ENCODE data around the gene PTMA.
"Not testable (repeated sequence)": the region's sequence is repeated elsewhere in the genome, so short reads cannot be mapped to it uniquely, and the experiment has no call there.

PTMA gene

DNA sequence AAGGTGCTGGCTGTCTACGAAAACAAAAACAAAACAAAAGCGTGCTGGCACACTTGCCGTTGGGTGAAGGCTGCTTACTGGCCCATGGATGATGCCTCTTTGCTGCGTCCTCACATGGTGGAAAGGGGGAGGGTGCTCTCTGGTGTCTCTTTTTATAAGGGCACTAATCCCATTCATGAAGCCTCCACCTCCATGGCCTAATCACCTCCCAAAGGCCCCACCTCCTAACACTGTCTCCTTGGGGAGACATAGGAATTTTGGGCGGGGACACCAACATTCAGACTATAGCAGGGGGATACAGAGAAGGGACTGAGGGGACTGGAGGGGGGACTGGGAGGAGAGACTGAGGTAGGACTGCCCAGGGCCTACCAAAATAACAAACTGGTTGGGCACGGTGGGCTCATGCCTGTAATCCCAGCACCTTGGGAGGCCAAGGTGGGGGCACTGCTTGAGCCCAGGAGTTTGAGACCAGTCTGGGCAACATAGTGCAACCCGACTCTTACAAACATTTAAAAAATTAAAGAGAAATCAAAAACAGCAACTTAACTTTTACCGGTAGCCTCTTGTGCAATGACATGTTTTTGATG, 14.5 kb downstream of the PTMA start:
- DNase-seq (no peak), ATAC-seq (replicated peaks) (no peak)
- Mint-ChIP-seq H3K27me3 (no peaks in the 10 kb centered on the region), H3K4me1 (ENCODE audit: low read depth in 2 of 2) (peaks cover 0 to 5% of the 10 kb centered on the region in 2 donors), H3K36me3 (ENCODE audit: insufficient read depth) (peaks cover 5% of the 10 kb centered on the region), H3K9me3 (no peaks in the 10 kb centered on the region), H3K27ac (peak overlapping the region in 1 of 2 donors; percentile 50), H3K4me3 (no peak overlapping the region)

DNA sequence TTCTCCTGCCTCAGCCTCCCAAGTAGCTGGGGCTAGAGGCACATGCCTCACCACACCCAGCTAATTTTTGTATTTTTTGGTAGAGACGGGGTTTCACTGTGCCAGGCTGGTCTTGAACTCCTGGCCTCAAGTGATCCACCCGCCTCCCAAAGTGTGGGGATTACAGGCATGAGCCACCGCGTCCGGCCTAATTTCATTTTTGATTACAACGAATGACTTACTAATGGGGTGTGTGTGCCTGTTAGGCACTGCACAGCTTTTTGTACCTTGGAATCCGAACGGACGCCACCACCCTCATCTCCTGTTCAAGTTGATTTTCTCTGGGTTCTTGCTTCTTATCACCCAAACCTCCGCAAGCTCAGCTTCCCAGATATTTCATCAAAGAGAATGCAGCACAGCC, 17.2 kb downstream of the PTMA start:
- Mint-ChIP-seq H3K9me3 (no peaks in the 10 kb centered on the region), H3K36me3 (ENCODE audit: insufficient read depth) (peaks cover 5% of the 10 kb centered on the region), H3K4me3 (no peak overlapping the region), H3K4me1 (ENCODE audit: low read depth in 2 of 2) (peaks cover 0 to 5% of the 10 kb centered on the region in 2 donors), H3K27me3 (no peaks in the 10 kb centered on the region), H3K27ac (peak overlapping the region in 1 of 2 donors; percentile 28)
- DNase-seq: no peak
- no peak for ATAC-seq (replicated peaks)

DNA sequence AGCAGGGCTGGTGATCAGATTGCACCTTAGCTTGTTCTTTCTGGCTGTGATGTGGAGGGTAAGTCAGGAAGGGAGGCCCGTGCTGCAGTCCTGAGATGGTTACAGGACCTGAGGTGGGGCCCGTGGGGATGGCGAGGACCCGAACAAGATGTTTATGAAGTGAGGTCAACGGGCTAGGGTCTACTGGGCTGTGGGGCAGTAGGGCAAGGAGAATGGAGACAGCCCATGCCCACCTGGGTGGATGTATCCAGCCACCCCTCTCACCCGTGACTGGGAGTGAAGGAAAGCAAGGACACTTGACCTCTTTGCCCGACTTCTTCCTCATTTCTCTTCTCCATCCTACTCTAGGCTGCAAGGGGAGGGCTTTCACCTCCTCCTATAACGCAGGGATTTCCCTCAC, 18.0 kb downstream of the PTMA start:
- no peak for ATAC-seq (replicated peaks)
- Mint-ChIP-seq H3K27ac (peak overlapping the region in 1 of 2 donors; percentile 28), H3K36me3 (ENCODE audit: insufficient read depth) (peaks cover 4% of the 10 kb centered on the region), H3K27me3 (no peaks in the 10 kb centered on the region), H3K4me1 (ENCODE audit: low read depth in 2 of 2) (peaks cover 0 to 5% of the 10 kb centered on the region in 2 donors), H3K9me3 (no peaks in the 10 kb centered on the region), H3K4me3 (no peak overlapping the region)
- DNase-seq: no peak

DNA sequence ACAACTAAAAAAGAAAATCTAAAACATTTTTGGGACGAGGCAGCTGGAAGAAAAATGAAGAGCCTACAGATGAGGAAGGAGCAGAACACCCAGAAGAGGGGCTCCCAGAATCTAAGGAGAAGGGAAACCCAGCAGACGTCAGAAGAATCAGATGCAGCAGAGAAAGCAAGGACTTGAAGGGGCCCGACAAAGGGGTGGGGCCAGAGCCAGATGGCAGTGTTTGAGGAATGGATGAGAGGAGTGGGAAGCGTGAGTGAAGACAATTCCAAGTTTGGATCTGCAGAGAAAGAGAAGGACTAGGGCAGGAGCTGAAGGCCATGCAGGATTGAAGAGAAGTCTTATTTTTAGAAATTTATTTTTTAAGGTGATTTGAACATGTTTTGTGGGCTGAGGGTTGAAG, 19.3 kb downstream of the PTMA start:
- ATAC-seq (replicated peaks) (no peak), DNase-seq (no peak)
- Mint-ChIP-seq H3K4me1 (ENCODE audit: low read depth in 2 of 2) (peaks cover 0 to 5% of the 10 kb centered on the region in 2 donors), H3K27me3 (no peaks in the 10 kb centered on the region), H3K9me3 (no peaks in the 10 kb centered on the region), H3K27ac (no peak overlapping the region), H3K36me3 (ENCODE audit: insufficient read depth) (peaks cover 8% of the 10 kb centered on the region), H3K4me3 (no peak overlapping the region)

DNA sequence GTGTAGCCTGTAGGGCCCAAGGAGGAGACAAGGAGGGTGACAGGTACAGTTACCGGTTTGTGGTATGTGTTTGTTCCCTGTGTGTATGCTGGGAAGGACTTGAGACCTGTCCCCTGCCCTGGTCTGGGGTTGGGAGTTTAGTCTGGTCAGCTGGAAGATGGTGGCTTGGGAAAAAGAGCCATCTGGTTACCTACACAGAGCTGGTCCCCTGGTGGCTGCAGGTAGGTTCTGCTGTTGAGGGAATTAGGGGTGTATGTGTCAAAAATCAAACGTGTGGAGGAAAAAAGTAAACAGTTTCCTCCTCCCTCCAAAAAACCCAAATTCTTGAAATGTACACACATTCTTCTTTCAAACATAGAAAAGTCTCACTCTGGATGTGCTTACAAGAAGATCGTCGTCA, 24.3 kb downstream of the PTMA start:
- Mint-ChIP-seq H3K27ac (no peak overlapping the region), H3K36me3 (ENCODE audit: insufficient read depth) (peaks cover 19% of the 10 kb centered on the region), H3K4me3 (no peak overlapping the region), H3K9me3 (no peaks in the 10 kb centered on the region), H3K4me1 (ENCODE audit: low read depth in 2 of 2) (no peaks in the 10 kb centered on the region), H3K27me3 (no peaks in the 10 kb centered on the region)
- no peak for DNase-seq
- ATAC-seq (replicated peaks): no peak

DNA sequence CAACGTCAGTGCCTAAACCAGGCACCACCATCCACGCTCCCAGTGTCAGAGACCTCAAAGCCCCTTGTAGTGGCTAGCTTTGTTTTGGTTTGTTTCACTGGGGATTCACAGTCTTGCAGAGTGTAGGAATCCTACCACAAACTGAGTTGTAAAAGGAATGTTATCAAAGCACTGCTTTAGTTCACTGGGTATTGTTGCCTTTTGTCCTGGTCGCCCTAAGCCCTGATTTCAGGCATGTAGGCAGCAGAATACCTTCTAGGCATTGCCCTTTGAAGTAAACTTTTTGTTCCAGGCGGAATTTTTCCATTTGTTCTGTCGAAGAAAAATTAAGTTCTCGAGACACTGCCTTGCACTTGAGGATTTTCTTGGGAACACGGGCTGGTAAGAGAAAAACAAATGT, 29.4 kb downstream of the PTMA start:
- H3K4me3 Mint-ChIP-seq: no peak overlapping the region
- H3K27ac Mint-ChIP-seq: no peak overlapping the region
- H3K36me3 Mint-ChIP-seq (ENCODE audit: insufficient read depth): peaks cover 20% of the 10 kb centered on the region
- no peaks in the 10 kb centered on the region for H3K4me1 Mint-ChIP-seq (ENCODE audit: low read depth in 2 of 2)
- no peak for DNase-seq
- H3K27me3 Mint-ChIP-seq: no peaks in the 10 kb centered on the region
- H3K9me3 Mint-ChIP-seq: no peaks in the 10 kb centered on the region
- no peak for ATAC-seq (replicated peaks)

DNA sequence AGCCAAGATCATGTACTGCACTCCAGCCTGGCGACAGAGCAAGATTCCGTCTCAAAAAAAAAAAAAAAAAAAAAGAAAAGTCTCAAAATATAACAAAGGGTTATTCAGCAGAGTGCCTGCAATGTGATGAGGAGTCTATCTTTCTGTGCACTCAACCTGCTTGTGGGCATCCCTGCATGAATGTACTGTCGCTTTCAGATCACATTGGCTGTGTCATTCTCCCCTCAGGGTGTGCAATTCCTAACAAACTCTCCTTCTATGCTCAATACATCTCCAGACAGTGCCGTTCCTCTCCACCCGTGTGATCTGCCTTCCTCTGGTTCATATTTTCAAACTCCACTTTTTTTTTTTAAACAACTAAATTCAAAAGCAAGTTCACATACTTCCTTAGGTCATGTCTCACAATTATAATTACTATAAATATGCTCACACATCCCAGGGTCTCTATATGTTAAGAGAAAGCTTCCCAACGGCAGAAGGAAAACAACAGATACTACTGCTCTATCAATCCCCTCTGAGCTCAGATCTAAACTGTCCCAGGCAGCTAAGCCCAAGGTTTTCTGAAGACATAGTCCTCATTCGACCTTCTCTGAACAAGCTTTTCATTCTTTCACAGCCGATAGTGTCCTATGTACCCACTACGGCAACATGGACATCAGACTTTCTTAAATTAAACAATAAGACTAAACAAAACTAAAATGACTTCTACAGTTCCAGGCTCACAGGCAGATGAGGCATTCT, 35.2 kb downstream of the PTMA start:
- no peak overlapping the region for H3K27ac Mint-ChIP-seq
- peaks cover 0 to under 1% of the 10 kb centered on the region in 2 donors for H3K4me1 Mint-ChIP-seq (ENCODE audit: low read depth in 2 of 2)
- H3K9me3 Mint-ChIP-seq: no peaks in the 10 kb centered on the region
- no peak overlapping the region for H3K4me3 Mint-ChIP-seq
- no peaks in the 10 kb centered on the region for H3K27me3 Mint-ChIP-seq
- ATAC-seq (replicated peaks) (no peak), DNase-seq (no peak)
- H3K36me3 Mint-ChIP-seq (ENCODE audit: insufficient read depth): peaks cover 4% of the 10 kb centered on the region

DNA sequence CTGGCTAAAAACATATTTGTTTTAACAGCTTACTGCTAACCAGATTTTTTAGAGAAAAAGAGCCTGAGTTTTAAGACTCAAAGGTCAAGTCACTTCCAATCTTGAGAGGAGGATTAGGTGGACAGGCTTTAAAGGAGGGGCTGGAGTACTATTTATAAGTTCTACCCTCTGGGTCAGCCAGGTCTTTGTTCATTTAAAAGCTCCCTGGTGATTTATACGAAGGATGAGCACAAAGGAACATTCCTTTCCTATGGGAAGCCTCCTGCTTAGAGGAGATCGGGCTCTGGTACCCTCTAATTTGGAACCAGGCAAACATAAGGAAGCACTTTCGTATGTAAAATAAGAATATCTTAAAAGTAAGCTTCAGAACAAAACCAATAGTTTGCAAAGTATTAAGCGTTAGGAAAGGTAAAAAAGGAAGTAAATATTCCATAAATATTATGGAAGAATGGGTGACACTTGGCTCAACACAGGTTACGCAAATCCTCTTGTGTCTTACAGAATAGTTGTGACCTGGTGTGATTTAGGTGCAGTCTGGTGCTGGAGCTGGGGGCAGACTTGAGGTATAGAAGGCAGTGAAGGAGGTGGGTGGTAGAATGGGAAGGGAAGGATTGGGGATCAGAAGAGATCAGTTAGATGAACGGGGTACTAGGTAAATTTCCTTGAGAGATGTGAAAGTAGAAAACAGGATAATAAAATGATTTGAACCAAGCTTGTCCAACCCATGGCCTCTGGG, 37.1 kb downstream of the PTMA start:
- H3K4me1 Mint-ChIP-seq (ENCODE audit: low read depth in 2 of 2): peaks cover 0 to 2% of the 10 kb centered on the region in 2 donors
- H3K36me3 Mint-ChIP-seq (ENCODE audit: insufficient read depth): peaks cover 4% of the 10 kb centered on the region
- H3K27me3 Mint-ChIP-seq: no peaks in the 10 kb centered on the region
- H3K4me3 Mint-ChIP-seq: no peak overlapping the region
- H3K9me3 Mint-ChIP-seq: no peaks in the 10 kb centered on the region
- ATAC-seq (replicated peaks) (no peak), DNase-seq (no peak)
- H3K27ac Mint-ChIP-seq: no peak overlapping the region

DNA sequence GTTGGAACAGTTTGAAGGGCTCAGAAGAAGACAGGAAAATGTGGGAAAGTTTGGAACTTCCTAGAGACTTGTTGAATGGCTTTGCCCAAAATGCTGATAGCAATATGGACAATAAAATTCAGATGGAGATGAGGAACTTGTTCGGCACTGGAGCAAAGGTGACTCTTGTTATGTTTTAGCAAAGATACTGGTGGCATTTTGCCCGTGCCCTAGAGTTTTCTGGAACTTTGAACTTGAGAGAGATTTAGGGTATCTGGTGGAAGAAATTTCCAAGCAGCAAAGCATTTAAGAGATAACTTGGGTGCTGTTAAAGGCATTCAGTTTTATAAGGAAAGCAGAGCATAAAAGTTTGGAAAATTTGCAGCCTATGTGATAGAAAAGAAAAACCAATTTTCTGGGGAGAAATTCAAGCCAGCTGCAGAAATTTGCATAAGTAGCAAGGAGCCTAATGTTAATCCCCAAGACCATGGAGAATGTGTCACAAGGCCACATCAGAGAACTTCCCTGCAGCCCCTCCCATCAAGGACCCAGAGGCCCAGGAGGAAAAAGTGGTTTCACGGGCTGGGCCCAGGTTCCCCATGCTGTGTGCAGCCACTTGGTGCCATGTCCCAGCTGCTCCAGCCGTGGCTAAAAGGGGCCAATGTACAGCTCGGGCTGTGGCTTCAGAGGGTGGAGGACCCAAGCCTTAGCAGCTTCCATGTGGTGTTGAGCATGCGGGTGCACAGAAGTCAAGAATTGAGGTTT, 40.0 kb downstream of the PTMA start:
- not testable (repeated sequence) for ATAC-seq (replicated peaks); DNase-seq; H3K9me3 Mint-ChIP-seq; H3K4me3 Mint-ChIP-seq; H3K27ac Mint-ChIP-seq; H3K4me1 Mint-ChIP-seq (ENCODE audit: low read depth in 2 of 2); H3K36me3 Mint-ChIP-seq (ENCODE audit: insufficient read depth); H3K27me3 Mint-ChIP-seq

DNA sequence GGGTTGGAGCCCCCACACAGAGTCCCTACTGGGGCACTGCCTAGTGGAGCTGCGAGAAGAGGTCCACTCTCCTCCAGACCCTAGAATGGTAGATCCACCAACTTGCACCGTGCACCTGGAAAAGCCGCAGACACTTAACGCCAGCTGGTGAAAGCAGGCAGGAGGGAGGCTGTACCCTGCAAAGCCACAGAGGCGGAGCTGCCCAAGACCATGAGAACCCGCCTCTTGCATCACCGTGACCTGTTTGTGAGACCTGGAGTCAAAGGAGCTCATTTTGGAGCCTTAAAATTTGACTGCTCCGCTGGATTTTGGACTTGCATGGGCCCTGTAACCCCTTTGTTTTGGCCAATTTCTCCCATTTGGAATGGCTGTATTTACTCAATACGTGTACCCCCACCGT, 40.7 kb downstream of the PTMA start:
- not testable (repeated sequence) for H3K9me3 Mint-ChIP-seq; H3K36me3 Mint-ChIP-seq (ENCODE audit: insufficient read depth); H3K4me1 Mint-ChIP-seq (ENCODE audit: low read depth in 2 of 2)

DNA sequence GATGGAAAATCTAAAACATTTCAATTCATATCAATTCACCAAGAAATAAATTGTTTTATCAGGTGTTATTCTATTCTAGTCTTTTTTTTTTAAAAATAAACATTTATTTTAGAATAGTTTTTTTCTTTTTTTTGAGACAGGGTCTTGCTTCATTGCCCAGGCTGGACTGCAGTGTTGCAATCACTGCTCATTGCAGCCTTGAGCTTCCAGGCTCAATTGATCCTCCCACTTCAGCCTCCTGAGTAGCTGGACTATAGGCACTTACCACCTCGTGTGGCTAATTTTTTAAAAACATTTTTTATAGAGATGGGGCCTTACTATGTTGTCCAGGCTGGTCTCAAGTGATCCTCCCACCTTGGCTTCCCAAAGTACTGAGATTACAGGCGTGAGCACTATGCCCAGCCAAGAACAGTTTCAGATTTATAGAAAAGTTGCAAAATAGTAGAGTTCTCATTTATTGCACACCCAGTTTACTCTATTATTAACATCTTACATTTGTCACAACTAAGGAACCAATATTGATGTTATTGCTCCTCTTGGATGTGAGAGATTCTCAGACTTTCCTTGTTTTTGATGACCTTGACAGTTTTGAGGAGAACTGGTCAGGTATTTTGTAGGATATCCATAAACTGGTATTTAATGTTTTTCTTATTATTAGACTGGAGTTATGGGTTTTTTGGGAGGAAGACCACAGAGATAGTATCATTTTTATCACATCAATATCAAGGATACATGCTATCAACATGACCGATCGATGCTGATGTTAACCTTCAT, 42.9 kb downstream of the PTMA start:
- DNase-seq (no peak), ATAC-seq (replicated peaks) (no peak)
- Mint-ChIP-seq H3K9me3 (no peaks in the 10 kb centered on the region), H3K36me3 (ENCODE audit: insufficient read depth) (no peaks in the 10 kb centered on the region), H3K4me1 (ENCODE audit: low read depth in 2 of 2) (peaks cover 0 to 2% of the 10 kb centered on the region in 2 donors), H3K4me3 (no peak overlapping the region), H3K27me3 (no peaks in the 10 kb centered on the region), H3K27ac (no peak overlapping the region)

More for the DNA sequence above, 40.7 kb downstream of the PTMA start:
- not testable (repeated sequence) for H3K27ac Mint-ChIP-seq; H3K27me3 Mint-ChIP-seq; DNase-seq; ATAC-seq (replicated peaks); H3K4me3 Mint-ChIP-seq

DNA sequence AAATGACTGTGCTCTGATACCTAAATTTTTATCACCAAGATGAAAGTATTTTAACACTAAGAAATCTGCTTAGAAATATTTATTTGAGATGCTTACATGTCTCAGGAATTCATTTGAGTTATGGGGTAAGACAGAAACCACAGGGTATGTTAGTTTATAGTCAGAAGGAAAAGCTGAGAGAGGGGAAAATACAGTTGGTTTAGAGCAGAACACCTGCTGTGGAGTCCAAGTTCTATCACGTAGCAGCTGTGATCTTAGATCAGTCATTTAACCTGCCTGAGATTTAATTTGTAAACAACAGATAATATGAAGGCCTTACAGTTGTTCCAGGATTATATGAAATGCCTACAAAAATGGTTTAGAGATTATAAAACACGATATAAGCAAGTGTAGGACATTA, 43.7 kb downstream of the PTMA start:
- no peak overlapping the region for H3K4me3 Mint-ChIP-seq
- no peaks in the 10 kb centered on the region for H3K9me3 Mint-ChIP-seq
- ATAC-seq (replicated peaks): no peak
- DNase-seq: no peak
- peaks cover 0 to 2% of the 10 kb centered on the region in 2 donors for H3K4me1 Mint-ChIP-seq (ENCODE audit: low read depth in 2 of 2)
- no peaks in the 10 kb centered on the region for H3K36me3 Mint-ChIP-seq (ENCODE audit: insufficient read depth)
- no peaks in the 10 kb centered on the region for H3K27me3 Mint-ChIP-seq
- no peak overlapping the region for H3K27ac Mint-ChIP-seq

DNA sequence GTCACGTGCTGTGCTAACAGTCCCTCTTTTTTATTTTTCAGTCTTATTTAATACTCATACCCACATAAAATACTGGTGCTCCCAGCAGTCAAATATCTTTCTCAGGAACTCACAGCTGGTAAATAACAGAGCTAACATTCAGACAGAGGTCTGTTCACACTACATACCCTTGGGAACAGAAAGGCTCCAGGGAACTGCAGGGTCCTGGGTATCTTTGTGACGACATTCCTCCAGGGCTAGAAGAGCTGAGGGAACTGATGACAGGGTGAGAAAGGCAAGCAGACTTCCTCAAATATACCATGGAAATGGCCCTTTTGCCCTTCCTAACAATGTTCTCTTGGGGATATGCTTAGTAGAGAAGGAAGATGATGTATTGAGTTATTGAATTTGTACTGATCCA, 53.4 kb downstream of the PTMA start:
- Mint-ChIP-seq H3K9me3 (no peaks in the 10 kb centered on the region), H3K27ac (no peak overlapping the region)

More for the DNA sequence above, 53.4 kb downstream of the PTMA start:
- H3K27me3 Mint-ChIP-seq: no peaks in the 10 kb centered on the region
- H3K36me3 Mint-ChIP-seq (ENCODE audit: insufficient read depth): no peaks in the 10 kb centered on the region
- peaks cover 5 to 14% of the 10 kb centered on the region in 2 donors for H3K4me1 Mint-ChIP-seq (ENCODE audit: low read depth in 2 of 2)
- ATAC-seq (replicated peaks) (no peak), DNase-seq (no peak)
- no peak overlapping the region for H3K4me3 Mint-ChIP-seq
